DMS 273 treated with DMSO at 0.1 percent for 48 hours (cell line): Measurements from ENCODE around the gene FBXL4.
A peak's percentile ranks its signal among the peaks of the same experiment; 100 is the strongest.

Source experiments
- DNase-seq: peaks from one replicate; lab custom pipeline; 2025; lab: John Stamatoyannopoulos, UW

Gene FBXL4

DNA sequence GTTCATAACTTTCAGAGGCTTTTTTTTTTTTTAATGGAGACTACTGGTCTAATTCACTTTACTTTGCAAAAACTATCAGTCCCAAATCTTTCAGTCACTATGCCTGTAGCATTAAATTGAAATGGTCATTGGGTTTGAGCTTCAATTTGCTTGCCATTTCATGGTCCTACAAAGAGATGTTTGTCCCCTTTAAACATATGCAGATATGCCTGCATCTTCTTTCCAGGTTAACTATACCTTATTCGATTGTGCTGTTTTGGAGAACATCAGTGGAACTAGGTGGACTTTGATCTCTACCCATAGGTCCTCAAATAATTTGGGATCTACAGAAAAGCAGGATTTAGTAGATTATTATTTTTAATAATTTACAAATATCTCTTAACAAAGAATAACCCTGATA is 108.8 kb downstream of the FBXL4 start:
- DNase-seq: no peak

DNA sequence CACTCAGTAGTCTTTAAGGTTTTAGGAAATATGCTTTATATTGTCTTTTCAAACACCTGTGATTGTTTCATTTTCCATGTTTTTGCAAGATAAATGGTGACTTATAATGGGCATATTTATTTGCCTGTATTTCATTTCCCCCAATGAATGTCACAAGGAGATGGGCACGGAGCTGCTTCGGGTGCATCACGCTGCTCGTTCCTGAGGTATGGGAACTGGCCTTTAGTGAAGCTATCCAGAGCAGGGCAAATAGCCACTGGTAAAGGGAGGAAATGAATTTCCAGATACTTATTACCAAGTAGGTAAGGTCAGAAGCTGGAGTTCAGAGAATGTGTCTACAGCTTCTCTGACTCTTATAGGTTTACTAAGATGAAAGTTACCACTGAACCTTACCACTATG is 109.7 kb downstream of the FBXL4 start:
- no peak for DNase-seq

DNA sequence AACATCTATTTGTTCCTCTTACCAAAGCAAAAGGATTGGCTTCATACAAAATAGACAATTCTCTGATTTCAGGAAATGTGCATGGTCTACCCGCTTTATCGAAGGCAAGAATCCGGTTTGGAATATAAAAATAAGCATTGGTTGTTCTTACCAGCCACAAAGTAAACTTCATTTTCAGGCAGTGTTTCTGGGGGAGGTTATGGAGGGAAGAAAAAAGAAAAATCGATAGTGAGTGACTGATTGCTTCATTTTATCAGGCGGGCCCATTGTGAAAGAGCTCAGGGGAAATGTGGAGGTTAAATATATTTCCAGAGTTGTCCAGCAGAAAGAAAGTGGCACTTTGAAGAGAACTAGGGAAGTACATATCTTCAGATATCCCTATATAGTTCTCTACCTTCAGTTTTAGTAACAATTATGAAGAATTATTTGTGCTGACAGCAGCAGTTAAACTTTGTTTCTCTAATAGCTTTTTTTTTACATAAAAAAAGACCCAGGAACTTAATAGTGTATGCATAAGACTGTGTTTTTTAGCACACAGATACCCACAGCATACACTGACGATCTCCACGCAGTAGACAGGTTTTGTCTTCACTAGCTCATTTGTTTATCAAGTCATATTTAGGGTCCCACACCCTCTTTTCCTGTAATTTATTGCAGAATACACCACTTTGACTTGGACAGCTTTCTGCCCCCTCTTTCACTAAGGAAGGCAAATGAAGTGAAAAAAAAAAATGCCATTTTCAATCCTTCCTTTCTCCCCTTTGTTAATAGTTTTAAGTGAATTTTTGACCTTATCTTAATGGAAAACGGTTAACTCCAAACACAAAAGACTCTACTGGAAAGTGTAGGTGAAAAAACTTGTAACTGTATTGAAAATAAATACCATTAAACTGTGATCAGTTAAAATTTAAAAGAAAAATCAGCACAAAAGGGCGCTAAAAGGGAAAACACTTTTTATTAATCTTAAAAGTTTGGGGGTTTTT is 110.5 kb downstream of the FBXL4 start:
- no peak for DNase-seq

DNA sequence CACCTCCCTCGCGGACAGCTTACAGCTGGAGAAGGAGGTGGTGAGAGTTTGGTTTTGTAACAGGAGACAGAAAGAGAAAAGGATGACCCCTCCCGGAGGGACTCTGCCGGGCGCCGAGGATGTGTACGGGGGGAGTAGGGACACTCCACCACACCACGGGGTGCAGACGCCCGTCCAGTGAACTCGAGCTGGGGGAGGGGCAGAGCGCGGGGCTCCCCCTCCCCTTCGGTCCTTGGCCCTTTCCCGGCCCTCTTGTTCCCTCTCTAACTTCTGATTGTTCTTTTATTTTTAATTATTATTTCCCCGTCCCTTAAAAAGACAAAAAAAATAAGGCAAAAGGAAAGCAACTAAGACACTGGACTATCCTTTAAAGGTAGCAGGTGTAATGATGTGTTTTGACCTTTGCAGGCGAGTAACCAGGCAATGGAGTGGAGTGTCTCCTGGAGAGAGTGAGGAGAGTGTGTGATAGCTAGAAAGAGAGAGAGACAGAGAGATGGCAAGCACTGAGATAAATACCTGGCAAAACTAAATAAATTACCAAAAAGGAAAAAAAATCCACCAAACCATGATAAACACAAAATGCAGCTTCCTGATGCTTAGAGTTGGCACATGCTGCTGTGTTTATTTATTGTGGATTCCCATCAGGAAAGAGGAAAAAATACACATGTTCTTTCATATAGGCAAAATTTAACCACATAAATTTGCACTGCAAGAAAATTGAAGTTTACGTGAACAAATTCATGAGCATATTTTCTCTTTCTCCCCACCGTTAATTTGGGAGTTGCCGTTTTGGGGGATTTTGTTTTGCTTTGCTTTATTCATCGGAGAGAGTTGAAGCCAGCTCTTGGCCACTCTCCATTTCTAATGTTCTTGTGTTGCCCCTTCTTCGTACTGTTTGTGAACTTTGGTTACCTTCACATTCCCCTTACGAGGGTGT is 111.5 kb downstream of the FBXL4 start:
- no peak for DNase-seq

DNA sequence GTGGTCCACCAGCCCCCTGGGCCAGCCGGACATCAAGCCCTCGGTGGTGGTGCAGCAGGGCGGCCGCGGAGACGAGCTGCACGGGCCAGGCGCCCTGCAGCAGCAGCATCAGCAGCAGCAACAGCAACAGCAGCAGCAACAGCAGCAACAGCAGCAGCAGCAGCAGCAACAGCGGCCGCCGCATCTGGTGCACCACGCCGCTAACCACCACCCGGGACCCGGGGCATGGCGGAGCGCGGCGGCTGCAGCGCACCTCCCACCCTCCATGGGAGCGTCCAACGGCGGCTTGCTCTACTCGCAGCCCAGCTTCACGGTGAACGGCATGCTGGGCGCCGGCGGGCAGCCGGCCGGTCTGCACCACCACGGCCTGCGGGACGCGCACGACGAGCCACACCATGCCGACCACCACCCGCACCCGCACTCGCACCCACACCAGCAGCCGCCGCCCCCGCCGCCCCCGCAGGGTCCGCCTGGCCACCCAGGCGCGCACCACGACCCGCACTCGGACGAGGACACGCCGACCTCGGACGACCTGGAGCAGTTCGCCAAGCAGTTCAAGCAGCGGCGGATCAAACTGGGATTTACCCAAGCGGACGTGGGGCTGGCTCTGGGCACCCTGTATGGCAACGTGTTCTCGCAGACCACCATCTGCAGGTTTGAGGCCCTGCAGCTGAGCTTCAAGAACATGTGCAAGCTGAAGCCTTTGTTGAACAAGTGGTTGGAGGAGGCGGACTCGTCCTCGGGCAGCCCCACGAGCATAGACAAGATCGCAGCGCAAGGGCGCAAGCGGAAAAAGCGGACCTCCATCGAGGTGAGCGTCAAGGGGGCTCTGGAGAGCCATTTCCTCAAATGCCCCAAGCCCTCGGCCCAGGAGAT is 112.4 kb downstream of the FBXL4 start:
- no peak for DNase-seq

DNA sequence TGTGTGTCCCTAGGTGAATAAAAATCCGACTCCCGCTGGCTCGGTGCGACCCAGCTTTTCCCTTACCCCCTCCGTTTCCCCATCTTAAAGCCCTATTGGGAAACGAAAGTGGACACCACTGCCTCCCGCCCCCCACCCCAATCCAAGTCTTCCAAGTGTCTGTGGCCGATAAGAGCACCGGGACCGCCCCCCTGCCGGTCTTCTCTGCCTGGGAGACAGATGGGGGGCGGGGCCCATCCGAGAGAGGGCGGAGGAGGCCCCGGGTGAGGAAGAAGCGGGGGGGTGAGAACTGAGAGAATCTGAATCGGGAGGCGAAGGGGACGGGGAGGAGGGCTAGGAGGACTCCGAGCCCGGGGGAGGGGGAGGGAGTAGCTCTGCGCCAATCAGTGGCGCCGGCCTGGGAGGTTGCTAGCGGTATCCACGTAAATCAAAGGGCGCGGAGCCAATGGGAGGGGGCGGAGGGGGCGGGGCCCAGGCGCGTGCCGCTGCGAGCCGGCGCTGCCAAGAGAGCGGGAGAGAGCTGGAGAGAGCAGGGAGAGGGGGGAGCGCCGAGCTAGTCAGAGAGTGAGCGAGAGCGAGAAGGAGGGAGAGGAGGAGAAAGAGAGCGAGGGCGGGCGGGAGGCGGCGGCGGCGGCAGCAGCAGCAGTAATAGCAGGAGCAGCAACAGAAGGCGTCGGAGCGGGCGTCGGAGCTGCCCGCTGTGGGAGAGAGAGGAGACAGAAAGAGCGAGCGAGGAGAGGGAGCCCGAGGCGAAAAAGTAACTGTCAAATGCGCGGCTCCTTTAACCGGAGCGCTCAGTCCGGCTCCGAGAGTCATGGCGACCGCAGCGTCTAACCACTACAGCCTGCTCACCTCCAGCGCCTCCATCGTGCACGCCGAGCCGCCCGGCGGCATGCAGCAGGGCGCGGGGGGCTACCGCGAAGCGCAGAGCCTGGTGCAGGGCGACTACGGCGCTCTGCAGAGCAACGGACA is 113.4 kb downstream of the FBXL4 start, which contains the start of gene POU3F2:
POU3F2 (plus strand) TSS at position 515 of the 972 bp plus-strand sequence; CDS start at position 815, 300 bp downstream.
- DNase-seq: peak; percentile 71

DNA sequence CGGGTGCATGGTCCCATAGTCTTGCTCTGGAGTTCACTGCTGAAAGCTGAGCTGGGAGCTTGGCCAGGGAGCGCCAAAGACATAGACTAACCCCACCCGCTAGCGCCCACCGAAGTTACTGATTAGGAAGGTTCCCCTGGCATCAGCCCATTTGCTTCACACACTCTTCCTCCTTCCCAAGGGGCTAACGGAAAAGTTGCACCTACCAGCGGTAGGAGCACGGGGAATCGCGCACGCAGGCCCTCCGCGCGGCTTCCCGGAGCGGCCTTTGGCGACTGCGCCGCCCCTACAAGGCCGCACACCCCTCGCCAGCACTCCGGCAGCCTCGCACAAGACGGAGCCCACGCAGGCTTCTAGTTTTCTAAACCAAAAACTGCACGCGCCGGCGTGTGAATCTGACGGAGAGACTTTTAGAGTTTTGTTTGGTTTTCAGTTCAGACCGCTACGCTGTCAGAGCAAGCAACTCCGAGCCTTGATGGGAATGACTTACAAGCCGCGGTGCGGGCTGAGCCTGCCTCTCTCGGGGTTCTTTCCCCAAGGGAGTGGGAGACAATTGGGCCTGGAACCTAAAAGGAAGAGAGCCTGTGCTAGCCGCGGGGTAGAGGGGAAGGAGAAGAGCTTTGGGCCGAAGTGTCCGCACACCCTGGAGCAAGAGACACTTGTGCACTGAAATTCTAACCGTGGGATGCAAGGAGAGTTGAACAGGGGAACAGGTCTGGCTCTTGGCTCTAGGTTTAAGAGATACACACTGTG is 114.3 kb downstream of the FBXL4 start:
- no peak for DNase-seq

DNA sequence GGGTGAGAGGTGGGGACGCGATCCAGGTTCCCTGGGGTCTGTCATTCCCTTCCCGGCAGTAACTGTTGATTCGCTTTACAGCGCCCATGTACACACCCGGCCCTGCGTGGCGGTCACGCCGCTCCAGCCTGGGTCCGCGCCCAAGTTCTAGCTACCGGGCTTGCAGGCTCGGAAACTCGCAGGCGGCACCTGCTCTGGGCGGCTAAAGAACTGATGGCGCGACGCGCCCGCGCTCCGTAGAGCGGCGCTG is 114.8 kb downstream of the FBXL4 start:
- DNase-seq: no peak

DNA sequence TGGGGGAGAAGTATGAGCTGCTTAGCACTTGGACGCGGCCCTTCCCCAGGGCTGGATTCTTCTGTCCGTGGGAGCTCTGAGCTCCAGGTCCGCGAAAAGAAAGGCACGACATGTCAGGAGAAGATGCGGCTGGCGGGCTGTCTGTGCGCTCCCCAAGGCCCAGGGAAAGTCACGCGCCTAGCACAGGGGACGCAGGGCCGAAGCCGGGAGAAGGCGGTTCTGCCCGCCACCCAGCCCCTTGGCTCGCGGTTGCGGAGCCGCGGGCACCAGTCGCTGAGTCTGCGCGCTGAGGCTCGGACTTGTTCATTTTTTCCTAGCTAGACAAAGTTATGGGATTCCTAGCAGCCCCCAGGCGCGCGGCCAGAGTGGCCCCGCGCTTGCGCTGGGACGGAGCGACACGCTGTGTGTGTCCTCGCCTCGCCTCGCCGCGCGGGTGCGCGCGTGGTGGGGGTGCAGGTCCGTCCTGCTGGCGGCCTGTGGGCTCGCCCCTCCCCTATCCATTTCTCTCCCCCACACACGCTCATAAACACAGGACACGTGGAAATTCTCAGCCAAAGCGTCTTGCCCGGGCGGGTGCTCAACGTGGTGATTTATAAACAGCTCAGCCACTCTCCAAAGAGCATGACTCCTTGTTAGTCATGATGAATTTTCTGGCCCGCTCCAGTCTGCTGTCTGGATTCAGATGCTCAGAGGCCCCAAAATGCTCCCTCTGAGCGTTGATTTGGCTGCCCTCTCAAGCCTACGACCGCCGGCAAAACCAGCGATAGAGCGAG is 115.3 kb downstream of the FBXL4 start:
- DNase-seq: no peak

DNA sequence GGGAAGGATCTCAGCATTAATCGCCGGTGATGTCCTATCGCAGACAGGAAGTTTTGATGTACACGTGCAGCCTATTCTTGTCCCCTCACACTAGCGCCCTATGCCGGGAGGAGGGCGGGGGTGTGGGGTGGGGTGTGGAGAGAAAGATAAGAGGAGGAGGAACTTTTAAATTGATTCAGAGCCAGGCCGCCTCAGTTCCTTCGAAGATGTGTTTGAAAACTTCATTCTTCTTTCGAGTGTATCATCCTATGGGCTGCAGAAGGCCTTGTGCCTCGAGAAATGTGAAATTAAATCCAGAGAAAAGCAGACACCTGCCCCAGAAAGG is 115.8 kb downstream of the FBXL4 start:
- no peak for DNase-seq

DNA sequence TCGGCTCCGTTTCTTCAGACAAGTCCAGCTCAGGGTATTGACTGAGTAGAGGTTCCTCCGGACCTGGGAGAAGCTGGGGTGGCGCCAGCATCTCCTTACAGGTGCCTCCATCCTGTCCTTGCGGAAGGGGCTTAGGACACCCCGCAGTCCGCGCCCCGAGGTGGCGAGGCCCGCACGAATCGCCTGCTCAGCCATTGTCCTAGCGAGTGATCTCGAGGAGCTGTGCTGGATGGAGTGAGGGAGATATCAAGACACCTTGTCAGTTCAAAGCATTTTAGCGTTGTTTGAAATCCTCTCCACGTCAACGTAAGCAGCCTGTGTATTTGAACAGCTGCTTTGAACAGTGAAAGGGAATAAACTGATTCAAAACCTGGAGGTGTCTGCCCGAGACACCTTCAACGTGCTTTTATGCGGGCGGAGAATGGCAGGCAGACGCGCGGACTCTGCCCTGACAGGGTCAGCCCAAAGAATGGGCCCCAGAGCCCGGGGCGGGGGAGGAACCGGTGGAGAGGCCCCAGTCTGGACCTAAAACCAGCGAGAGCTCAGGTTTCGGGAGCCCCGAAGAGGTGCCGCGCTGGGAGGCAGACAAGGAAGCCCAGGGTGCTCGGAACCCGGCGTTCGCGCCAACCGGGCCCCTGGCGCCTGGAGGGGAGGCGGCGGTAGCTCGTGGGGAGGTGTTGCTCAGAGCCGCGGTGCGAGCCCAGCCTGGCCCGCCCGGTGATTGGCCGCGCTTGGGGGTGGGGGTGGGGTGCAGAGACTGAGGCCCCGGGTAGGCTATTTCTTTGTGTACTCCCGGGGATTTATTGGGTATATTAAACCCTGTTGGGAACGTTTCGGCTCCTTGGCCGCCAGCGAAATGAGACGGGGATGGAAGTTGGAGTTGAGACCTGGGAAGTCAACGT is 116.4 kb downstream of the FBXL4 start:
- no peak for DNase-seq

DNA sequence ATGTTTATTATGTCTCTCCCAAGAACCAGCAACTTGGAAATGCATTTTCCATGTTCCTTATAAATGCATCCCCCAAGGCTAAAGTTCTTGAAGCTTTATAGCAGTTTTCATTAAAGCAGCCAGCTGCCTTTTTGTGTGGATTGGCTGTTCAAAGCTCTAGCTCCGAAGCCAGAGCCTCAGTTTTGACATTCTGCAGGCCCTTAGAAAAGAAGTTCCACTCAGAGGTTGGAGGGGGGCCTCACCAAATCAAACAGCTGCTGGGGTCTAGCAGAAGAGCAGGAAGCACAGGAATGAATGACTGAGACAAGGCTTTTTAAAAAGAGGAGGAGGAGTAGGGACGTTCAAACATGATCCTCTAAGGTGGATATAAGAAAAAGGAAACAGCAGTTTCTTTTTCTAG is 117.6 kb downstream of the FBXL4 start:
- DNase-seq: no peak

DNA sequence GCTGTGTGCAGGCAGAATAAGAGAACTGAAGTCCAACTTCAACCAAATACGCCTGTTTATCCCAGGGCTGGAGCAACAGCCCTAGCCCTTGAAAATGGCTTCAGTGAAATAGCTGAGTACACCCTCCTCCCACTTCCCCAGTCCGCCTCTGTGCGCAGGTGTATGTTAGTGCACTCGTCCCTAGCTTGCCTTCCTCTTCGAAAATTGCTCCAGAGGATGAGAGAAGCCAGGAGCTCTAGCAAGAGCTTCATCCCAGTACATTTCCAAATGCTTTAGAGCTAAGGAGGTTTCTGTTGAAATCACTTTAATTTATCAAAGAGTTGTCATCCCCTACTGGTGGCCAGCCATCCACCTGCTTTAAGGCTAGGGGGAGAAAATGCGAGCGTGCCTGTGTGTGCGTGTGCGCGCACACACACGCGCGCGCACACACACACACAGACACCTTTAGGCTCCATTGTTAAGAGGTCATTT is 118.8 kb downstream of the FBXL4 start:
- DNase-seq: no peak

DNA sequence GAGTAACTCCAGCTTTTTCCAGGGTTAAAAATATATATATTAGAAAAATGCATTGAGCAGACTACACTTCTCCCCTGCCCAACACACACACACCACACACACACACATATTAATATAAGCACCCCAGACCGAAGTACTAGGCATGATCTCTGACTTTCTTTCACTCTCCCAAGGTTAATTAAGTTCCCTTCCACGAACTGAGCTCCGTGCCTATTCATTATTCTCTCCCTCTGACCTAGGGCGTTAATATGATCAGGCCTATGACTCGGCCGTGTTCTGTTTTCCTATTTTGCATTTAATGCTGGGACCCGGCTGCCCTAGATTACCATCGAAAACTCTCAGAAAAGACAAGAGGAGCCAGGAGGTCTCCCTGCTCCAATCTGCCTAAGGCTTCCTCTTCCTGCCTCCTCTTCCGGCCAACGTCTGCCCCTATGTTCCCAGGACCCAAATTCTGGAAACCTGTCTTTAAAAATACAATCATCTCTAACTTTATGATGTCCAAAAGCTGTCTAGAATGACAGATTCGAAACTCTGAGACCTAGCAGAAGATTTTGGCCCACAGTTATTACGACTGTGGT is 119.4 kb downstream of the FBXL4 start:
- DNase-seq: no peak

DNA sequence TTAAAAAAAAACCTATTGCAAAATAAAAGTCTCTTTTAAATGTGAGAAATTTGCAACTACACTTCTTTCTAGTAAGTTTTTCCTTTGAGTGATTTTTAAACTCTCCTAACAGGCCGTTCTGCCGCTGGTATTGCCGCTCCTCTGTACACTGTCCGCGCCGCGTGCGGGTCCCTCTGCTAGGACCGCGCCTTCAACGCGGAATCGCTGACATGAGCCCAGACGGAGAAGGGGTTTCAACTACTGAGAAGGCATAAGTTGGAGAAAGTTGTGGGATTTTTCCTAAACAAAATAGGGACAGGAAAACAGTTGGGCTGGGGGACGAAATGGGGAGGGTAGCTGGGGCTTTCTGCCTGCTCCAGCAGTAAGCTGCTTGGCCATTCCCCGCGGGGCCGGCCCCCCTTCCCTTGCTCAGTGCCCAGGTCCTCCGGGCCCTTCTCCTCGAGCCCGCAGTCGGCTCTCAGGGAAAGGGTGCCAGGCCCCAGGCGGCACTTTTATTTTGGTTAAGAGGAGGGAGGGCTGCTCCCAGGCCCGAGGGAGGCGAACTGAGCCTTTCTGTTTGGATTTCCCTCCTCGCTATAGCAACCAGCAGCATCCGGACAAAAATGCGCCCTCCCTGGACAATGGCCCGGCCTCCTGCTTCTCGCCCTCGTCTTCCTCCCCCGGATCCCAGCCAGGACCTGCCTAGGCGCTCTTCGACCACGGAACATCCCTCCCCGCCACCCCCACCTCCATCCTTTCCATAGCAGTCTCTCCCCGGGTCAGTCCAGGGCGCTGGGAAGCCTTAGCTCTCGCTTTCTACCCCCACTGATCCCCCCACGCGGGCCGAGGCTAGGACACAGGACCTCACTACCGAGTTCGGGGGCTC is 120.2 kb downstream of the FBXL4 start:
- no peak for DNase-seq

DNA sequence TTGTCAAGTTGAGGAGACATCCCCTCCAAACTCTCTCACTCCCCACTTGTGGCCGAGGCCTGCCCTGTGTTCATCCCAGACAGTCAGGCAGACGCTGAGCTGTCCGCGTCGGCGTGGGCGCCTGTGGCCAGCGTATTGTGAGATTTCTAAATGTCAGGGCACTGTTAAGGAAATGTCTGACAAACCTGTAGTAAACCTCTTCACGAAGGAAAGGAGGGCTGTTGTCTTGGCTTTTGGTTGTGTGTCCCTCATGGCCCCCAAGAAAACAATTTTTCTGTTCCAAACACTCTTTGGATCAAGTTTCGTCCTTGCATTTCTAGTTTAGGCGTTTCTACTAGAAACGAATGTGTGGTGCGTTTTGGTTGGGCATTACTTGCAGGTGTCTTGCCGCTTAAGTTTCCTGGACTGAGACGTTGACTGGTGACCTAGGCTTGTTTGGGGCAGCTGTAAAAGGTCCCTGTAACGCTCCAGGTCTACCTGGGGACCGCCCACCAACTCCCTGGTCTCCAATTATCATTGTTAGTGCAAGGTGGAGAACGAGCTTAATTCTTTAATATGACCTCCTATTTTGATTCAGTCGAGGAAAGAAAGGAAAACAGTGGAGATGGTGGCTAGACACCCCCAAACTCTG is 122.0 kb downstream of the FBXL4 start:
- DNase-seq: no peak
